Breast epithelium (tissue), 4 donors: Measurements from ENCODE around the gene BPTF. TPM values are rescaled to one million over a fixed set of nuclear protein-coding genes. Genes with fewer than 3 reads are reported as not detected.
A peak's percentile ranks its signal among the peaks of the same experiment; 100 is the strongest.
"Not testable (repeated sequence)": the region's sequence is repeated elsewhere in the genome, so short reads cannot be mapped to it uniquely, and the experiment has no call there.

ENCODE experiments used
- DNase-seq, 2 donors: peaks; one replicate each; pipeline ENCODE4 v3.0.0-alpha.2; 2019; ENCODE audit warnings: low spot score in 2 of 2
- H3K27ac ChIP-seq, 2 donors: fragments of 200-600 bp; sonication (generic) in 1 of 2; one replicate each; pipeline ENCODE4 v1.5.1; 2016 to 2019; ENCODE audit warnings: mild to moderate bottlenecking in 1 of 2
- H3K27me3 ChIP-seq, 2 donors: fragments of 200-600 bp; sonication (generic) in 1 of 2; one replicate each; pipeline versions ENCODE4 v1.5.1 to v1.6.0; 2017 to 2019; ENCODE audit warnings: control low read depth in 1 of 2, mild to moderate bottlenecking in 1 of 2
- H3K36me3 ChIP-seq: fragments of 200-600 bp; one replicate; pipeline ENCODE4 v1.5.1; 2019
- H3K4me1 ChIP-seq, 2 donors: fragments of 200-600 bp; sonication (generic); one replicate each; pipeline ENCODE4 v1.5.1; 2016 to 2019; ENCODE audit warnings: control low read depth in 1 of 2
- H3K4me3 ChIP-seq, 3 donors: fragments of 200-600 bp; sonication (generic); 1 replicate in 2 of 3; 2 replicates in 1 of 3; pipeline ENCODE4 v1.5.1; 2016 to 2019; ENCODE audit warnings: mild to moderate bottlenecking in 3 of 3, moderate library complexity in 2 of 3
- H3K9me3 ChIP-seq, 2 donors: fragments of 200-600 bp; sonication (generic) in 1 of 2; one replicate each; pipeline ENCODE4 v1.5.1; 2016 to 2019; ENCODE audit warnings: control low read depth in 1 of 2
- CTCF ChIP-seq, 3 donors: fragments of 450-650 bp; IDR thresholded peaks; one replicate each; pipeline ENCODE4 v1.5.1; 2016 to 2017; ENCODE audit warnings: antibody characterized with exemption in 3 of 3, mild to moderate bottlenecking in 3 of 3, moderate library complexity in 3 of 3
- POLR2A ChIP-seq: fragments of 450-650 bp; IDR thresholded peaks from one replicate; pipeline ENCODE4 v1.6.1; 2016; ENCODE audit warnings: antibody characterized with exemption, mild to moderate bottlenecking, moderate library complexity
- POLR2AphosphoS5 ChIP-seq, 3 donors: sonication (generic); formaldehyde crosslinking; IDR thresholded peaks; one replicate each; pipeline ENCODE4 v1.6.1; 2017; ENCODE audit warnings: antibody characterized with exemption in 3 of 3
- intact Hi-C: fragments of 100-400 bp; cut with DNase I; formaldehyde crosslinking; loops from one replicate; pipeline ENCODE4 v1.15.1; 2023; ENCODE audit warnings: low total_unique reads
- total RNA-seq, 3 donors: library from RNA; depleted of rRNA; stranded (reverse); fragments of >200 nt; gene quantifications; one replicate each; pipeline ENCODE4 v1.1.0, GENCODE V29; 2016

Gene BPTF
- total RNA-seq, 3 donors from 2014 or later = 97.6 to 142 (median 120) TPM

GRCh38 chr17:67994817-67995569 is 169.7 kb downstream of the BPTF start:
- Histone ChIP-seq H3K27ac (peak overlapping the region; percentile 93 to 99), H3K27me3 (no peaks in the 10 kb centered on the region), H3K9me3 (no peaks in the 10 kb centered on the region), H3K4me1 (peaks cover 4 to 5% of the 10 kb centered on the region in 2 donors), H3K36me3 (no peaks in the 10 kb centered on the region), H3K4me3 (peak overlapping the region; percentile 47 to 72 (median 57))
- intact Hi-C loops = no loop called here
- no peak for DNase-seq
- no peak for TF ChIP-seq POLR2A
- no peak for TF ChIP-seq CTCF (IDR thresholded peaks at IDR 0.05)
- no peak for TF ChIP-seq POLR2AphosphoS5 (IDR thresholded peaks at IDR 0.05)

- intact Hi-C loops = no loop called here
- H3K4me3 ChIP-seq = peak overlapping the region; percentile 47 to 72 (median 57)
- H3K4me1 ChIP-seq = peaks cover 4 to 5% of the 10 kb centered on the region in 2 donors
- H3K27ac ChIP-seq = peak overlapping the region; percentile 6 to 99
- no peaks in the 10 kb centered on the region for H3K9me3 ChIP-seq
- TF ChIP-seq POLR2AphosphoS5 (IDR thresholded peaks at IDR 0.05) (no peak), POLR2A (no peak)
- no peaks in the 10 kb centered on the region for H3K36me3 ChIP-seq
- no peak for DNase-seq
- H3K27me3 ChIP-seq = no peaks in the 10 kb centered on the region
These were observed 170.4 kb downstream of the BPTF start for GRCh38 chr17:67995570-67996263.

- H3K9me3 ChIP-seq, H3K36me3 ChIP-seq, H3K27me3 ChIP-seq, DNase-seq, H3K4me1 ChIP-seq, intact Hi-C loops: not testable (repeated sequence)
- Histone ChIP-seq H3K4me3 (peak within 1 kb of the TSS; percentile 47 to 72 (median 57)), H3K27ac (peak within 1 kb of the TSS; percentile 6 to 99)
These were observed 171.2 kb downstream of the BPTF start, which contains the start of gene C17orf58 for GRCh38 chr17:67996301-67997171. TSS of gene C17orf58 (minus strand) at chr17:67996469. CDS start at chr17:67996198, 271 bp downstream.

GRCh38 chr17:67998466-67998865 is 173.2 kb downstream of the BPTF start:
- no peaks in the 10 kb centered on the region for H3K27me3 ChIP-seq
- H3K36me3 ChIP-seq = no peaks in the 10 kb centered on the region
- H3K27ac ChIP-seq = no peak overlapping the region
- TF ChIP-seq POLR2AphosphoS5 (IDR thresholded peaks at IDR 0.05) = no peak
- TF ChIP-seq CTCF (IDR thresholded peaks at IDR 0.05) = no peak
- no peak for TF ChIP-seq POLR2A
- no peak for DNase-seq
- H3K4me1 ChIP-seq = peaks cover 4 to 5% of the 10 kb centered on the region in 2 donors
- no peaks in the 10 kb centered on the region for H3K9me3 ChIP-seq
- H3K4me3 ChIP-seq = no peak overlapping the region
- intact Hi-C loops = no loop called here

GRCh38 chr17:67999291-67999911 is 174.1 kb downstream of the BPTF start:
- TF ChIP-seq POLR2AphosphoS5 (IDR thresholded peaks at IDR 0.05) (no peak), POLR2A (no peak), CTCF (IDR thresholded peaks at IDR 0.05) (no peak)
- Histone ChIP-seq H3K4me1 (peaks cover 4 to 5% of the 10 kb centered on the region in 2 donors), H3K36me3 (no peaks in the 10 kb centered on the region), H3K27me3 (no peaks in the 10 kb centered on the region), H3K9me3 (no peaks in the 10 kb centered on the region), H3K27ac (no peak overlapping the region), H3K4me3 (no peak overlapping the region)
- no peak for DNase-seq
- intact Hi-C loops = no loop called here
